H1 (cell line): Measurements from ENCODE around the gene IRF5. TPM values are rescaled to one million over a fixed set of nuclear protein-coding genes. Genes with fewer than 3 reads are reported as not detected.

Source experiments
- CTCF ChIA-PET: fragments of 300-600 bp; sonication (Branson Sonifier 250); formaldehyde crosslinking; loops from one replicate; lab custom pipeline; 2021; ENCODE audit not compliant: partially characterized antibody; lab: Charles Lee
- POLR2A ChIA-PET: fragments of 300-600 bp; sonication (Branson Sonifier 250); formaldehyde crosslinking; loops from one replicate; lab custom pipeline; 2021; ENCODE audit warnings: inconsistent platforms; ENCODE audit not compliant: partially characterized antibody; lab: Charles Lee
- DNase-seq, 2 experiments: peaks; one replicate each; pipeline versions ENCODE4 v3.0.0 to v3.0.0-alpha.2; 2010 to 2022; ENCODE audit warnings: low spot score in 2 of 2, low read depth in 1 of 2, mixed read lengths in 1 of 2
- FAIRE-seq: peaks from 2 replicates; lab custom pipeline; 2011; peaks lifted over from hg19 to GRCh38; lab: Jason Lieb, UNC
- H2AFZ ChIP-seq: 2 replicates; pipeline ENCODE4 v1.8.1; 2012; ENCODE audit warnings: low read length, inconsistent platforms
- H2AK5ac ChIP-seq: 2 replicates; pipeline ENCODE4 v1.6.1; 2013; ENCODE audit warnings: low read depth, low read length
- H2BK120ac ChIP-seq: replicated peaks from 2 replicates; pipeline ENCODE3; 2013; ENCODE audit warnings: low read depth, low read length, inconsistent platforms
- H2BK12ac ChIP-seq: 2 replicates; pipeline ENCODE4 v1.6.1; 2013; ENCODE audit warnings: low read depth, low read length
- H2BK15ac ChIP-seq: 2 replicates; pipeline ENCODE4 v1.6.1; 2013; ENCODE audit warnings: low read length
- H2BK20ac ChIP-seq: 2 replicates; pipeline ENCODE4 v1.6.1; 2013; ENCODE audit warnings: low read length
- H2BK5ac ChIP-seq: 2 replicates; pipeline ENCODE4 v1.6.1; 2013; ENCODE audit warnings: low read depth, low read length
- H3K14ac ChIP-seq: 2 replicates; pipeline ENCODE4 v1.6.1; 2013; ENCODE audit warnings: inconsistent platforms; ENCODE audit not compliant: insufficient read length
- H3K18ac ChIP-seq: 2 replicates; pipeline ENCODE4 v1.6.1; 2013; ENCODE audit warnings: low read length; ENCODE audit errors: extremely low read depth
- H3K23ac ChIP-seq: 2 replicates; pipeline ENCODE4 v1.6.1; 2013; ENCODE audit warnings: inconsistent platforms; ENCODE audit not compliant: insufficient read length
- H3K23me2 ChIP-seq: 2 replicates; pipeline ENCODE4 v1.6.1; 2013; ENCODE audit warnings: low read depth, low read length
- H3K27ac ChIP-seq: 2 replicates; pipeline ENCODE4 v1.6.1; 2011; ENCODE audit warnings: low read depth, low read length, inconsistent platforms
- H3K27me3 ChIP-seq, 4 experiments: replicated peaks in 1 of 4; 1 replicate in 1 of 4; 2 replicates in 3 of 4; pipeline versions ENCODE4 v1.6.1 to v1.8.1; 2011 to 2013; ENCODE audit warnings: low read length in 3 of 4, mild to moderate bottlenecking in 3 of 4, inconsistent platforms in 2 of 4, mixed read lengths in 2 of 4, moderate library complexity in 1 of 4; ENCODE audit not compliant: control insufficient read depth in 3 of 4, insufficient read depth in 3 of 4; ENCODE audit errors: extremely low read depth in 1 of 4
- H3K36me3 ChIP-seq, 4 experiments: 2 replicates each; pipeline versions ENCODE4 v1.6.1 to v1.8.1; 2011 to 2013; ENCODE audit warnings: mild to moderate bottlenecking in 4 of 4, low read length in 3 of 4, moderate library complexity in 2 of 4, control low read depth in 1 of 4, inconsistent platforms in 1 of 4; ENCODE audit not compliant: insufficient read depth in 4 of 4, control insufficient read depth in 2 of 4
- H3K4ac ChIP-seq: replicated peaks from 2 replicates; pipeline ENCODE3; 2013; ENCODE audit warnings: low read length, low read depth, mixed read lengths, inconsistent platforms; ENCODE audit not compliant: insufficient read length
- H3K4me1 ChIP-seq, 4 experiments: replicated peaks in 1 of 4; 1 replicate in 1 of 4; 2 replicates in 3 of 4; pipeline versions ENCODE4 v1.6.1 to v1.8.1; 2011 to 2013; ENCODE audit warnings: low read length in 3 of 4, inconsistent platforms in 2 of 4, mixed read lengths in 1 of 4; ENCODE audit not compliant: insufficient read depth in 4 of 4, control insufficient read depth in 3 of 4
- H3K4me2 ChIP-seq, 2 experiments: 2 replicates each; pipeline versions ENCODE4 v1.6.1 to v1.8.1; 2011 to 2013; ENCODE audit warnings: low read depth in 2 of 2, low read length in 2 of 2, control low read depth in 1 of 2, inconsistent platforms in 1 of 2, mild to moderate bottlenecking in 1 of 2; ENCODE audit not compliant: insufficient read depth in 1 of 2
- H3K4me3 ChIP-seq, 4 experiments: fragments of 200-600, 300-600 bp in 1 of 4; sonication (generic), shearing (Covaris generic), sonication (Bioruptor Twin) in 1 of 4; 2 replicates each; pipeline versions ENCODE4 v1.5.1 to v1.8.1; 2011 to 2016; ENCODE audit warnings: low read length in 4 of 4, low read depth in 3 of 4, control low read depth in 2 of 4, inconsistent platforms in 2 of 4, mild to moderate bottlenecking in 2 of 4, mixed read lengths in 1 of 4, moderate library complexity in 1 of 4; ENCODE audit not compliant: insufficient read depth in 2 of 4; ENCODE audit errors: extremely low read depth in 1 of 4
- H3K56ac ChIP-seq: replicated peaks from 2 replicates; pipeline ENCODE3; 2013; ENCODE audit warnings: low read depth, mild to moderate bottlenecking, mixed read lengths, low read length, inconsistent platforms; ENCODE audit not compliant: insufficient read length
- H3K79me1 ChIP-seq: 2 replicates; pipeline ENCODE4 v1.6.1; 2013; ENCODE audit warnings: low read depth, low read length, control low read depth
- H3K79me2 ChIP-seq, 2 experiments: 2 replicates each; pipeline versions ENCODE4 v1.6.1 to v1.8.1; 2012 to 2013; ENCODE audit warnings: low read length in 2 of 2, mild to moderate bottlenecking in 2 of 2, inconsistent platforms in 1 of 2; ENCODE audit not compliant: insufficient read depth in 2 of 2, control insufficient read depth in 1 of 2
- H3K9ac ChIP-seq, 4 experiments: replicated peaks in 1 of 4; 1 replicate in 1 of 4; 2 replicates in 3 of 4; pipeline versions ENCODE4 v1.6.1 to v1.8.1; 2011 to 2013; ENCODE audit warnings: low read depth in 3 of 4, low read length in 3 of 4, control low read depth in 2 of 4, mild to moderate bottlenecking in 2 of 4, moderate library complexity in 2 of 4, inconsistent platforms in 1 of 4; ENCODE audit errors: extremely low read depth in 1 of 4
- H3K9me3 ChIP-seq, 2 experiments: 2 replicates each; pipeline versions ENCODE4 v1.6.1 to v1.8.1; 2012 to 2013; ENCODE audit warnings: mild to moderate bottlenecking in 2 of 2, moderate library complexity in 2 of 2, control low read depth in 1 of 2, inconsistent platforms in 1 of 2, low read depth in 1 of 2, low read length in 1 of 2, mixed read lengths in 1 of 2; ENCODE audit not compliant: insufficient read depth in 2 of 2
- H4K20me1 ChIP-seq, 2 experiments: replicated peaks in 1 of 2; 2 replicates each; pipeline versions ENCODE3 to v1.8.1; 2011 to 2013; ENCODE audit warnings: inconsistent platforms in 2 of 2, low read length in 2 of 2, mild to moderate bottlenecking in 1 of 2; ENCODE audit not compliant: insufficient read depth in 2 of 2, control insufficient read depth in 1 of 2
- H4K5ac ChIP-seq: 2 replicates; pipeline ENCODE4 v1.6.1; 2013; ENCODE audit warnings: low read length, low read depth, mixed read lengths, inconsistent platforms; ENCODE audit not compliant: insufficient read length
- H4K8ac ChIP-seq: 2 replicates; pipeline ENCODE4 v1.8.0; 2013; ENCODE audit warnings: mild to moderate bottlenecking, moderate library complexity, low read length, inconsistent platforms; ENCODE audit not compliant: insufficient read depth; ENCODE audit errors: extremely low read depth
- H4K91ac ChIP-seq: replicated peaks from 2 replicates; pipeline ENCODE3; 2013; ENCODE audit warnings: low read length, mixed read lengths, inconsistent platforms; ENCODE audit not compliant: insufficient read length
- ATF3 ChIP-seq: IDR thresholded peaks from 2 replicates; pipeline ENCODE4 v1.6.1; 2011; ENCODE audit warnings: low read depth, mild to moderate bottlenecking, low read length; ENCODE audit not compliant: insufficient read depth
- CHD1 ChIP-seq: IDR thresholded peaks from 2 replicates; pipeline ENCODE4 v1.6.1; 2012; ENCODE audit warnings: low read depth, low read length, improper control_type of control experiment
- EP300 ChIP-seq, 2 experiments: IDR thresholded peaks; 1 replicate in 1 of 2; 2 replicates in 1 of 2; pipeline ENCODE4 v1.6.1; 2011 to 2012; ENCODE audit warnings: low read depth in 2 of 2, low read length in 2 of 2, mild to moderate bottlenecking in 2 of 2, borderline replicate concordance in 1 of 2, inconsistent platforms in 1 of 2, moderate library complexity in 1 of 2
- HDAC2 ChIP-seq, 2 experiments: fragments of 300-600 bp in 1 of 2; sonication (generic) in 1 of 2; IDR thresholded peaks; 2 replicates each; pipeline ENCODE4 v1.6.1; 2011 to 2012; ENCODE audit warnings: low read depth in 2 of 2, low read length in 2 of 2, mild to moderate bottlenecking in 2 of 2, moderate library complexity in 2 of 2, borderline replicate concordance in 1 of 2, inconsistent platforms in 1 of 2
- JUN ChIP-seq: IDR thresholded peaks from 2 replicates; pipeline ENCODE4 v1.6.1; 2011; ENCODE audit warnings: low read depth, mild to moderate bottlenecking, improper control_type of control experiment, low read length
- KDM4A ChIP-seq: IDR thresholded peaks from one replicate; pipeline ENCODE4 v1.7.1; 2012; ENCODE audit warnings: low read depth, mild to moderate bottlenecking, moderate library complexity, low read length, inconsistent platforms; ENCODE audit not compliant: severe bottlenecking
- NRF1 ChIP-seq: IDR thresholded peaks from 2 replicates; pipeline ENCODE4 v1.6.1; 2011; ENCODE audit warnings: mild to moderate bottlenecking, low read depth, low read length, improper control_type of control experiment
- RAD21 ChIP-seq, 2 experiments: IDR thresholded peaks in 1 of 2; conservative IDR thresholded peaks in 1 of 2; 2 replicates each; pipeline ENCODE4 v1.6.1; 2011; ENCODE audit warnings: low read depth in 2 of 2, low read length in 2 of 2, improper control_type of control experiment in 1 of 2, inconsistent platforms in 1 of 2, mild to moderate bottlenecking in 1 of 2, moderate library complexity in 1 of 2
- SP4 ChIP-seq: IDR thresholded peaks from 2 replicates; pipeline ENCODE4 v1.6.1; 2012; ENCODE audit warnings: low read length, inconsistent platforms
- SRF ChIP-seq: IDR thresholded peaks from 2 replicates; pipeline ENCODE4 v1.6.1; 2011; ENCODE audit warnings: mild to moderate bottlenecking, low read depth, low read length, moderate library complexity
- WGBS, 2 experiments: shearing (Covaris generic) in 1 of 2; methylation state at CpG; one replicate each; pipeline versions ENCODE4 v1.1.6 to v1.1.7; 2013 to 2015; ENCODE audit warnings: low lambda C conversion rate in 2 of 2, mixed read lengths in 2 of 2, inconsistent platforms in 1 of 2, low coverage in 1 of 2, missing lambda C conversion rate in 1 of 2; ENCODE audit not compliant: insufficient replicate concordance in 2 of 2, insufficient coverage in 1 of 2, insufficient read length in 1 of 2; ENCODE audit errors: extremely low coverage in 1 of 2, missing lambda C conversion rate in 1 of 2; 5-methylcytosine and 5-hydroxymethylcytosine counted together
- polyA plus RNA-seq, 7 experiments: library from polyadenylated mRNA; depleted of rRNA in 3 of 7; stranded (reverse) in 5 of 7; unstranded in 2 of 7; fragments of >200 nt in 5 of 7; fragments of 200-250 nt in 2 of 7; gene quantifications; 1 replicate in 5 of 7; 2 replicates in 1 of 7; 4 replicates in 1 of 7; pipeline versions ENCODE4 v1.2.1 to v1.2.3, GENCODE V29; 2011 to 2013; ENCODE audit warnings: missing spikeins in 2 of 7, mixed read lengths in 2 of 7
- total RNA-seq: library from RNA; stranded (reverse); fragmentation: NEBNext Ultra II Directional; extraction: Animal tissue kit (Norgen Biotek cat#: 25700); gene quantifications from 2 replicates; pipeline ENCODE4 v1.2.1, GENCODE V29; 2021

The IRF5 gene
- total and polyA plus RNA-seq, 2 of the 8 experiments (the other 6 are each of a cell fraction or from before 2014, with no cell fraction given) = 0.28 to 1.1 TPM

GRCh38 chr7:128961030-128961659, 23.4 kb downstream of the IRF5 start:
- no peak overlapping the region for H2BK15ac ChIP-seq

More at GRCh38 chr7:128961030-128961659, 23.4 kb downstream of the IRF5 start:
- CTCF ChIA-PET = interaction anchor here (1.0 kb wide), 1 partner anchor 203 kb away, joined by 3 read pairs; no protein-coding TSS in a partner anchor
- H3K14ac ChIP-seq = no peak overlapping the region
- H2BK5ac ChIP-seq = no peak overlapping the region
- TF ChIP-seq RAD21 (IDR thresholded peaks at IDR 0.05 in 1 of 2, conservative IDR thresholded peaks at IDR 0.05 in 1 of 2; ENCODE audit: low read depth in 2 of 2, low read length in 2 of 2) = no peak
- TF ChIP-seq NRF1 = no peak
- TF ChIP-seq ATF3 = no peak
- TF ChIP-seq SRF = no peak
- no peak for TF ChIP-seq KDM4A
- no peak for TF ChIP-seq CHD1
- TF ChIP-seq SP4 = no peak
- TF ChIP-seq HDAC2 (IDR thresholded peaks at IDR 0.05; ENCODE audit: borderline replicate concordance in 1 of 2, low read depth in 2 of 2, low read length in 2 of 2) = no peak
- TF ChIP-seq JUN = no peak
- no peak for TF ChIP-seq EP300 (IDR thresholded peaks at IDR 0.05; ENCODE audit: borderline replicate concordance in 1 of 2, low read depth in 2 of 2, low read length in 2 of 2)
- H3K27ac ChIP-seq = no peak overlapping the region
- H3K9me3 ChIP-seq = no peaks in the 10 kb centered on the region
- no peak overlapping the region for H3K56ac ChIP-seq
- H4K8ac ChIP-seq = no peak overlapping the region
- no peak for DNase-seq
- no peak overlapping the region for H3K4me2 ChIP-seq
- H4K20me1 ChIP-seq = no peaks in the 10 kb centered on the region
- H3K4me3 ChIP-seq = no peak overlapping the region
- no peak overlapping the region for H2BK12ac ChIP-seq
- no peak overlapping the region for H2AK5ac ChIP-seq
- peaks cover 2 to 57% (median 30%) of the 10 kb centered on the region in 4 experiments for H3K36me3 ChIP-seq
- H3K79me1 ChIP-seq = no peaks in the 10 kb centered on the region; the same call in 1 of the 2 replicates
- H2AFZ ChIP-seq = no peak overlapping the region
- H3K4ac ChIP-seq = no peak overlapping the region
- no peaks in the 10 kb centered on the region for H3K4me1 ChIP-seq
- no peak for FAIRE-seq
- H3K18ac ChIP-seq = no peak overlapping the region
- no peak overlapping the region for H4K5ac ChIP-seq
- H3K23ac ChIP-seq = no peak overlapping the region
- no peak overlapping the region for H2BK120ac ChIP-seq
- H3K9ac ChIP-seq = no peak overlapping the region
- no peak overlapping the region for H2BK20ac ChIP-seq
- POLR2A ChIA-PET = no interaction called here
- no peak overlapping the region for H4K91ac ChIP-seq
- no peaks in the 10 kb centered on the region for H3K79me2 ChIP-seq
- H3K27me3 ChIP-seq = no peaks in the 10 kb centered on the region
- WGBS, 2 experiments = 95% methylated on average over 8 of the region's 8 CpGs; no CpG with 5 or more reads in 1 of the 2 experiments
- no peaks in the 10 kb centered on the region for H3K23me2 ChIP-seq
